DND-41 (cell line): Measurements from ENCODE around the gene GPR17.

Source experiments
- ATAC-seq: fragments of 200-7000 bp; cut with Tn5 transposase; 3 replicates; pipeline ENCODE4 v1.9.1; 2021; ENCODE audit warnings: low read depth; ENCODE audit not compliant: insufficient read depth
- DNase-seq: peaks from one replicate; pipeline ENCODE4 v3.0.0-alpha.2; 2020
- H2AFZ ChIP-seq: 2 replicates; pipeline ENCODE4 v1.6.0; 2012; ENCODE audit warnings: low read depth, low read length
- H3K27ac ChIP-seq: 2 replicates; pipeline ENCODE4 v1.5.1; 2012; ENCODE audit warnings: low read length, inconsistent platforms
- H3K27me3 ChIP-seq: fragments of 200-600 bp; sonication (generic); 2 replicates; pipeline ENCODE4 v1.6.0; 2012; ENCODE audit warnings: low read length, mild to moderate bottlenecking, inconsistent platforms; ENCODE audit not compliant: insufficient read depth, poor library complexity
- H3K36me3 ChIP-seq: 2 replicates; pipeline ENCODE4 v1.5.1; 2012; ENCODE audit warnings: low read length, inconsistent platforms; ENCODE audit not compliant: insufficient read depth
- H3K4me1 ChIP-seq: 2 replicates; pipeline ENCODE4 v1.5.1; 2012; ENCODE audit warnings: mild to moderate bottlenecking, low read length; ENCODE audit not compliant: insufficient read depth
- H3K4me2 ChIP-seq: 2 replicates; pipeline ENCODE4 v1.6.0; 2012; ENCODE audit warnings: mild to moderate bottlenecking, moderate library complexity, low read length, inconsistent platforms; ENCODE audit not compliant: insufficient read depth
- H3K4me3 ChIP-seq, 2 experiments: fragments of 200-600 bp in 1 of 2; shearing (Covaris generic) in 1 of 2; 2 replicates each; pipeline ENCODE4 v1.5.1; 2012 to 2016; ENCODE audit warnings: inconsistent platforms in 2 of 2, low read length in 2 of 2, mild to moderate bottlenecking in 2 of 2, low read depth in 1 of 2, moderate library complexity in 1 of 2
- H3K79me2 ChIP-seq: 2 replicates; pipeline ENCODE4 v1.6.0; 2012; ENCODE audit warnings: low read length, inconsistent platforms; ENCODE audit not compliant: insufficient read depth
- H3K9ac ChIP-seq: 2 replicates; pipeline ENCODE4 v1.6.0; 2012; ENCODE audit warnings: low read depth, mild to moderate bottlenecking, inconsistent platforms, low read length, moderate library complexity
- H3K9me3 ChIP-seq: 2 replicates; pipeline ENCODE4 v1.5.1; 2012; ENCODE audit warnings: low read length, moderate library complexity, mild to moderate bottlenecking, inconsistent platforms; ENCODE audit not compliant: insufficient read depth, severe bottlenecking
- H4K20me1 ChIP-seq: 2 replicates; pipeline ENCODE4 v1.6.0; 2012; ENCODE audit warnings: low read length; ENCODE audit not compliant: insufficient read depth
- CTCF ChIP-seq: IDR thresholded peaks from 2 replicates; pipeline ENCODE4 v1.5.1; 2012; ENCODE audit warnings: borderline replicate concordance, low read length, moderate library complexity, mild to moderate bottlenecking; ENCODE audit not compliant: poor library complexity, severe bottlenecking; ENCODE audit errors: extremely low read depth
- EZH2 ChIP-seq: IDR thresholded peaks from 3 replicates; pipeline ENCODE4 v1.6.1; 2012; ENCODE audit warnings: borderline replicate concordance, low read depth, mild to moderate bottlenecking, moderate library complexity, low read length, inconsistent platforms; ENCODE audit not compliant: severe bottlenecking

Gene GPR17

GRCh38 chr2:127645395-127646291, at the start of gene GPR17:
TSS of gene GPR17 (plus strand) at chr2:127646153. CDS start at chr2:127650736, 4,583 bp downstream.
- Histone ChIP-seq H4K20me1 (no peaks in the 10 kb centered on the region), H3K9ac (peak within 1 kb of the TSS; percentile 32), H3K4me3 (no peak within 1 kb of the TSS), H3K27me3 (no peaks in the 10 kb centered on the region), H2AFZ (no peak within 1 kb of the TSS), H3K79me2 (peaks cover 14% of the 10 kb centered on the region), H3K27ac (peak within 1 kb of the TSS; percentile 71), H3K4me2 (no peak within 1 kb of the TSS), H3K9me3 (no peaks in the 10 kb centered on the region), H3K36me3 (peaks cover 4% of the 10 kb centered on the region; the same call in 1 of the 2 replicates), H3K4me1 (peaks cover 84% of the 10 kb centered on the region)
- DNase-seq (no peak), ATAC-seq (no peak)
- TF ChIP-seq EZH2 (no peak), CTCF (no peak)

- Histone ChIP-seq H3K4me1 (peaks cover 83% of the 10 kb centered on the region), H3K27ac (peak overlapping the region; percentile 97), H3K9me3 (peaks cover 7% of the 10 kb centered on the region), H4K20me1 (no peaks in the 10 kb centered on the region), H3K79me2 (peaks cover 23% of the 10 kb centered on the region), H3K27me3 (no peaks in the 10 kb centered on the region), H2AFZ (no peak overlapping the region), H3K4me3 (no peak overlapping the region), H3K4me2 (no peak overlapping the region), H3K9ac (peak overlapping the region; percentile 57), H3K36me3 (peaks cover 4% of the 10 kb centered on the region; the same call in 1 of the 2 replicates)
- no peak for DNase-seq
- no peak for TF ChIP-seq EZH2
- no peak for TF ChIP-seq CTCF
- ATAC-seq = no peak
Measured at GRCh38 chr2:127596311-127597045, 49.5 kb upstream of the GPR17 start.

GRCh38 chr2:127597046-127597983, 48.6 kb upstream of the GPR17 start:
- Histone ChIP-seq H3K27me3 (no peaks in the 10 kb centered on the region), H2AFZ (0 out of 2 replicates have a peak overlapping the region, but pooled peaks have one; percentile 13), H3K4me2 (peak overlapping the region; percentile 30; the same call in 1 of the 2 replicates), H3K36me3 (peaks cover 13% of the 10 kb centered on the region), H3K79me2 (peaks cover 31% of the 10 kb centered on the region), H3K27ac (peak overlapping the region; percentile 97), H3K4me3 (peak overlapping the region in 1 of 2 experiments; percentile 47; a peak in 1 of 4 replicates), H3K9ac (peak overlapping the region; percentile 57), H3K9me3 (peaks cover 15% of the 10 kb centered on the region), H4K20me1 (no peaks in the 10 kb centered on the region), H3K4me1 (peaks cover 84% of the 10 kb centered on the region)
- ATAC-seq (no peak; the same call in 2 of the 3 replicates), DNase-seq (no peak)
- no peak for TF ChIP-seq CTCF
- TF ChIP-seq EZH2 = no peak
